OCI-LY1 (cell line): Measurements from ENCODE around the gene ACAN.

Experiments
- CTCF ChIP-seq: fragments of 200-600 bp; sonication (generic), shearing (Covaris generic); IDR thresholded peaks from 2 replicates; pipeline ENCODE4 v1.5.1; 2017; ENCODE audit warnings: mild to moderate bottlenecking, antibody characterized with exemption, low read length, moderate library complexity, mixed read lengths
- EZH2 ChIP-seq: fragments of 200-600 bp; sonication (generic), shearing (Covaris generic); IDR thresholded peaks from 2 replicates; pipeline ENCODE4 v1.8.0; 2017; ENCODE audit warnings: borderline replicate concordance, mixed run types, mild to moderate bottlenecking, antibody characterized with exemption, low read length, moderate library complexity, mixed read lengths

GRCh38 chr15:88902221-88902835 is 99.1 kb downstream of the ACAN start:
- no peak for TF ChIP-seq CTCF
- no peak for TF ChIP-seq EZH2
